GM21723 (cell line): ENCODE results near the gene ITPKC.
"Not testable (repeated sequence)": the region's sequence is repeated elsewhere in the genome, so short reads cannot be mapped to it uniquely, and the experiment has no call there.

ENCODE experiments used
- ATAC-seq: cut with Tn5 transposase; IDR thresholded peaks from one replicate; pipeline ENCODE4 v1.9.1; 2021; ENCODE audit warnings: mild to moderate bottlenecking, moderate library complexity; ENCODE audit not compliant: unreplicated experiment

The ITPKC gene

GRCh38 chr19:40714441-40715299 lies 2.2 kb upstream of the ITPKC start:
- ATAC-seq: peak; percentile 48

GRCh38 chr19:40716031-40716481 lies 856 bp upstream of the ITPKC start:
- ATAC-seq: no peak

DNA sequence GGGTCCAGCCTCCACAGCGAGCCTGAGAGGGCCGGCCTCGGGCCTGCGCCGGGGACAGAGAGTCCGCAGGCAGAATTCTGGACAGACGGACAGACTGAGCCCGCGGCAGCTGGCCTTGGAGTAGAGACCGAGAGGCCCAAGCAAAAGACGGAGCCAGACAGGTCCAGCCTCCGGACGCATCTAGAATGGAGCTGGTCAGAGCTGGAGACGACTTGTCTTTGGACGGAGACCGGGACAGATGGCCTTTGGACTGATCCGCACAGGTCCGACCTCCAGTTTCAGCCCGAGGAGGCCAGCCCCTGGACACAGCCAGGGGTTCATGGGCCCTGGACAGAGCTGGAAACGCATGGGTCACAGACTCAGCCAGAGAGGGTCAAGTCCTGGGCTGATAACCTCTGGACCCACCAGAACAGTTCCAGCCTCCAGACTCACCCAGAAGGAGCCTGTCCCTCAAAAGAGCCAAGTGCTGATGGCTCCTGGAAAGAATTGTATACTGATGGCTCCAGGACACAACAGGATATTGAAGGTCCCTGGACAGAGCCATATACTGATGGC lies 490 bp downstream of the ITPKC start:
- no peak for ATAC-seq

GRCh38 chr19:40717880-40718773 lies 1.2 kb downstream of the ITPKC start:
- ATAC-seq: no peak

DNA sequence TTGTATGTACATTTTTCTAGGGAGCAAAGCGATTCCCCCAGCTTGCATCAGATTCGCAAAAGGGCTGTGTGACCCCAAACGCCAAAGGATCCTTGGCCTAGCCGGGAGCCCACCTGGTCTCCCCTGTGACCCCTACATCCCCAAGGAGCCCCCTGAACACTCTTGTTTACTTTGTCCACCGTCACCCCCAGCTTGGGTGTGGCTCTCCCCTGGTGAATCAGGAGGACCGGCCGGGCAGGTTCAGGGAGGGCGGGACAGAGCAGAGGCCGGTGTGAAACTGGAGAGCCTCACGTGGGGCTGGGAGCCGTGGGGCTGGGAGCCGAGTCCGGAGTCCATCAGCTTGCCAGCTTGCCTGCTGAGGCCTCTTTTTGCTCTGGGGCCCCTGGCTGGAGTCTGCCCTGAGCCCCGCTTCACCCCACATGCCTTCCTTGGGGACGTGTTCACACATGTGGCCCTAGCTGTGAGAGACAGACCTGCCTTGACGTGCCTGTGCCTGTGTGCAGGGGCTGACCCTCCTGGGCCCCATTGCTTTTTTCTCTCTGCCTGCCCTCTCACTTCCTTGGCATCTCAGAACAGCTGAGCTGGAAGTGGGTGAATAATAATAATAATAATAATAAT lies 2.0 kb downstream of the ITPKC start:
- no peak for ATAC-seq

DNA sequence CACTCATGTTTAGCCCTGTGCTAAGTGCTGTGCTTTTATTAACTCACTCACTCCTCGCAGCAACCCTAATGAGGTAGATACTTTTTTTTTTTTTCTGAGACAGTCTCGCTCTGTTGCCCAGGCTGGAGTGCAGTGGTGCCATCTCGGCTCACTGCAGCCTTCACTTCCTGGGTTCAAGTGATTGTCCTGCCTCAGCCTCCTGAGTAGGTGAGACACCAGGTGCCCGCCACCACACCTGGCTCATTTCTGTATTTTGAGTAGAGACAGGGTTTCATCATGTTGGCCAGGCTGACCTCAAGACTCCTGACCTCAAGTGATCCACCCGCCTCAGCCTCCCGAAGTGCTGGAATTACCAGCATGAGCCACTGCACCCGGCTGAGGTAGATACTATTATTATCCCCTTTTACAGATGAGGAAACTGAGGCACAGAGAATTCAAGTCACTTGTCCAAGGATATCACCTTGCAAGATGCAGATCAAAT lies 2.5 kb downstream of the ITPKC start:
- no peak for ATAC-seq

- ATAC-seq: no peak
Observed at GRCh38 chr19:40721140-40721486, 4.2 kb downstream of the ITPKC start.

- ATAC-seq: no peak
Observed at GRCh38 chr19:40721936-40722661, 5.2 kb downstream of the ITPKC start.

GRCh38 chr19:40723661-40724254 lies 6.8 kb downstream of the ITPKC start:
- no peak for ATAC-seq

GRCh38 chr19:40724315-40724714 lies 7.4 kb downstream of the ITPKC start:
- no peak for ATAC-seq

GRCh38 chr19:40724855-40725254 lies 7.9 kb downstream of the ITPKC start:
- ATAC-seq: no peak

DNA sequence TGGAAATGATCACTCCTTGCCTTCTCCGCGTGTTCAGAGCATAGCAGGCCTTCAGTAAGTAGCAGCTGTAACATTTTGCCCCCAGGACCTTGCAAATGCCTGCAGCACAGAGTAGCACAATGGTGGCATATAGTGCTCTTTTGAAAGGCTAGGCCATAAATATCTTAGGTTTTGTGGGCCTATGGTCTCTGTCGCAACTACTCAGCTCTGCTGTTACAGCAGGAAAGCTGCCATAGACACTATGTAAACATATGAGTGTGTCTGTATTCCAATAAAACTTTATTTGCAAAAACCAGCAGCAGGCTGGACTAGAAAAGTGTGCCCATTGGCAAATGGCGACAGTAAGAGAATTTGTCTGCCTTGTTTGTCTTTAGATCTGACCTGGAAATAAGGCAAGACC lies 9.4 kb downstream of the ITPKC start:
- no peak for ATAC-seq

- ATAC-seq: not testable (repeated sequence)
Observed at GRCh38 chr19:40730065-40730464, 13.2 kb downstream of the ITPKC start.

- not testable (repeated sequence) for ATAC-seq
Observed at GRCh38 chr19:40732304-40732703, 15.4 kb downstream of the ITPKC start.

GRCh38 chr19:40733149-40733548 lies 16.2 kb downstream of the ITPKC start:
- no peak for ATAC-seq

DNA sequence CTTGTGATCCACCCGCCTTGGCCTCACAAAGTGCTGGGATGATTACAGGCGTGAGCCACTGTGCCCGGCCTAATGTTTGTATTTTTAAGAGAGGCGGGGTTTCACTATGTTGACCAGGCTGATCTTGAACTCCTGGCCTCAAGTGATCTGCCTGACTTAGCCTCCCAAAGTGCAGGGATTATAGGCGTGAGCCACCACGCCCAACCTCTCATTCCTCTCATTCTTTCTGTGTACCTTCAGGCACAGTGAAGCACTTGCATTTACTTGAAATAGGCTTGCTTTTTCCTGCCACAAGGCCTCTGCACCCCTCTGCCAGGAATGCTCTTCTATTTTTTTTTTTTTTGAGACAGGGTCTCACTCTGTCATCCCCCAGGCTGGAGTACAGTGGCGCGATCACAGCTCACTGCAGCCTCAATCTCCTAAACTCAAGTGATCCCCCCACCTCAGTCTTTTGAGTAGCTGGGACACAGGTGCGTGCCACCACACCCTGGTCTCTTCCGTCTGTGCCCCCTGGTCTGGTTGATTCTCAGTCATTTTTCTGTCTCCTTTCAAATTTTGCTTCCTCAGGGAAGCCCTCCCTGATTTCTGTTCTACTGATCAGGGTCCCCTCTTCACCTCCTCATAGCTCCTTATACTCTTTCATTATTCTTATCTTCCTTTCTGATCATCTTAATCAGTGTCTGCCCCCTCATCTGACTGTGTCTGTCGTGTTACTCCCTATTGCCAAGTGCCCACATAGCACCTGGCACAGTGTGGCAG lies 18.3 kb downstream of the ITPKC start:
- no peak for ATAC-seq

GRCh38 chr19:40736661-40737060 lies 19.7 kb downstream of the ITPKC start:
- ATAC-seq: no peak

DNA sequence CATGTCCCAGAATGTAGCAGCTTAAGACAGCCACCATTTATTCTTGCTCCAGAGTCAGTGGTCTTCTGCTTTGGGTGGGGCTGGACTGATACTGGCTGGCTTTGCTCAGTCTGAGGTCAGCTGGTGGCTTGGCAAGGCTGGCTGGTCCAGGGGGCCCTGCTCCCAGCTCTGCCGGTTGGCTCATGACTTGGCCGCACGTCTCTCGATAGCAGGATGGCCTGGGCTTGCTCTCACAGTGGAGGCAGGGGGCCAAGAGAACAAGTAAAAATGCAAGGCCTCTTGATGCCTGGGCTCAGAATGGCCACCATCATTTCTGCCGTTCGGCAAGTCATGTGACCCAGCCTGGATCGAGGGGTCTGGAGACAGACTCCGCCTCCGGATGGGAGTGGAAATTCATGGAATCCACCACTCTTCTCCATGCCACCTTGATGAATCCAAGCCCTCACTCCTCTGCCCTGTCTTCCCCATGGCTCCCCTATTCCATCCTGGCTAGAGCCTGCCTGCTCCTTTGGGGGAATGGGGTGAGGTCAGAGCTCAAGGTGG lies 20.3 kb downstream of the ITPKC start:
- no peak for ATAC-seq
